Neural crest cell (in vitro differentiated cells): ENCODE results near the gene RYK. TPM values are rescaled to one million over a fixed set of nuclear protein-coding genes. Genes with fewer than 3 reads are reported as not detected.

Experiments
- DNase-seq: peaks from one replicate; pipeline ENCODE4 v3.0.0; 2021; ENCODE audit warnings: low read depth, mixed read lengths, low spot score
- H3K27ac Mint-ChIP-seq: one replicate; pipeline ENCODE4 v1.8.0; 2021; ENCODE audit warnings: mild to moderate bottlenecking, mixed read lengths; ENCODE audit not compliant: unreplicated experiment
- H3K27me3 Mint-ChIP-seq: 2 replicates; pipeline ENCODE4 v1.8.0; 2021; ENCODE audit warnings: low read depth, mild to moderate bottlenecking, mixed read lengths
- H3K36me3 Mint-ChIP-seq: 2 replicates; pipeline ENCODE4 v1.8.0; 2021; ENCODE audit warnings: low read depth, mild to moderate bottlenecking, mixed read lengths
- H3K4me1 Mint-ChIP-seq: 2 replicates; pipeline ENCODE4 v1.8.0; 2021; ENCODE audit warnings: mixed read lengths
- H3K4me3 Mint-ChIP-seq: one replicate; pipeline ENCODE4 v1.8.0; 2021; ENCODE audit warnings: mild to moderate bottlenecking, mixed read lengths
- H3K9me3 Mint-ChIP-seq: 2 replicates; pipeline ENCODE4 v1.8.0; 2021; ENCODE audit warnings: mixed read lengths
- CTCF ChIP-seq: fragments of 200-600 bp; sonication (generic); conservative IDR thresholded peaks from 2 replicates; pipeline ENCODE4 v1.5.0; 2021; ENCODE audit warnings: antibody characterized with exemption, mild to moderate bottlenecking
- total RNA-seq: library from RNA; stranded (reverse); gene quantifications from 2 replicates; pipeline ENCODE4 v1.2.1, GENCODE V29; 2021

RYK gene
- total RNA-seq, 1 donor from 2014 or later = 57.4 TPM

GRCh38 chr3:134295930-134296329 is 45.3 kb upstream of the RYK start:
- Mint-ChIP-seq H3K27ac (no peak overlapping the region), H3K36me3 (peaks cover 3% of the 10 kb centered on the region), H3K27me3 (no peaks in the 10 kb centered on the region), H3K4me3 (no peak overlapping the region), H3K9me3 (peaks cover 6% of the 10 kb centered on the region), H3K4me1 (peaks cover 8% of the 10 kb centered on the region)
- TF ChIP-seq CTCF = no peak
- no peak for DNase-seq

GRCh38 chr3:134294302-134295280 is 43.9 kb upstream of the RYK start:
- H3K27ac Mint-ChIP-seq = no peak overlapping the region
- H3K4me1 Mint-ChIP-seq = peaks cover 4% of the 10 kb centered on the region
- H3K9me3 Mint-ChIP-seq = peaks cover 6% of the 10 kb centered on the region
- TF ChIP-seq CTCF = no peak
- no peak overlapping the region for H3K4me3 Mint-ChIP-seq
- no peak for DNase-seq
- H3K36me3 Mint-ChIP-seq = peaks cover 3% of the 10 kb centered on the region
- H3K27me3 Mint-ChIP-seq = no peaks in the 10 kb centered on the region

- DNase-seq = no peak
- no peak overlapping the region for H3K27ac Mint-ChIP-seq
- H3K27me3 Mint-ChIP-seq = no peaks in the 10 kb centered on the region
- H3K4me3 Mint-ChIP-seq = no peak overlapping the region
- no peak for TF ChIP-seq CTCF
- no peaks in the 10 kb centered on the region for H3K4me1 Mint-ChIP-seq
- peaks cover 3% of the 10 kb centered on the region for H3K36me3 Mint-ChIP-seq
- H3K9me3 Mint-ChIP-seq = peaks cover 6% of the 10 kb centered on the region
Observed at GRCh38 chr3:134291319-134292254, 40.9 kb upstream of the RYK start.

- Mint-ChIP-seq H3K27me3 (no peaks in the 10 kb centered on the region), H3K9me3 (no peaks in the 10 kb centered on the region), H3K4me3 (no peak overlapping the region), H3K27ac (no peak overlapping the region), H3K36me3 (no peaks in the 10 kb centered on the region), H3K4me1 (no peaks in the 10 kb centered on the region)
- no peak for TF ChIP-seq CTCF
- DNase-seq = no peak
Observed at GRCh38 chr3:134287512-134287911, 36.9 kb upstream of the RYK start.

GRCh38 chr3:134284438-134284837 is 33.8 kb upstream of the RYK start:
- TF ChIP-seq CTCF = no peak
- DNase-seq = no peak
- H3K27ac Mint-ChIP-seq = no peak overlapping the region
- H3K36me3 Mint-ChIP-seq = no peaks in the 10 kb centered on the region
- H3K4me3 Mint-ChIP-seq = no peak overlapping the region
- peaks cover 5% of the 10 kb centered on the region for H3K4me1 Mint-ChIP-seq
- H3K27me3 Mint-ChIP-seq = no peaks in the 10 kb centered on the region
- H3K9me3 Mint-ChIP-seq = no peaks in the 10 kb centered on the region
